Measurements from ENCODE around the gene ZNF526. TPM values are rescaled to one million over a fixed set of nuclear protein-coding genes. Genes with fewer than 3 reads are reported as not detected.
A peak's percentile ranks its signal among the peaks of the same experiment; 100 is the strongest.

ZNF526 gene
- total RNA-seq = 10 to 100 TPM in 4 of 7 donors, 1 to 10 TPM in 3; 6.5 to 15.0 (median 10.2) TPM
- polyA plus RNA-seq = 1 to 10 TPM; 1.9 to 6.1 (median 2.8) TPM
- long read RNA-seq, donor 1, full-length matches to known transcripts = 4 of 4 reads
- long read RNA-seq, donor 1, partial matches to known transcripts = 0 of 4 reads
- long read RNA-seq, donor 1, other reads (novel, unspliced or antisense) = 0 of 4 reads
- long read RNA-seq, donor 2, full-length matches to known transcripts = 4 of 18 reads
- long read RNA-seq, donor 2, partial matches to known transcripts = 5 of 18 reads
- long read RNA-seq, donor 2, other reads (novel, unspliced or antisense) = 9 of 18 reads

- Histone ChIP-seq H3K36me3 (peaks cover 0 to 26% (median 13%) of the 10 kb centered on the region in 6 donors), H3K4me1 (peaks cover 38 to 73% (median 58%) of the 10 kb centered on the region in 6 donors)
- intact Hi-C loops (cut with DNase I; ENCODE audit: low total_unique reads) = no loop called here
Observed at GRCh38 chr19:42219812-42220750, at the start of gene ZNF526. TSS of gene ZNF526 (plus strand) at chr19:42220312. CDS start at chr19:42224404, 4,092 bp downstream.

GRCh38 chr19:42170715-42171114 lies 49.4 kb upstream of the ZNF526 start:
- WGBS, 5 donors = 84 to 92% (median 90%) methylated on average over 13 to 16 of the region's 16 CpGs
- TF ChIP-seq POLR2A (IDR thresholded peaks at IDR 0.05) (no peak), POLR2AphosphoS5 (IDR thresholded peaks at IDR 0.05) (no peak), CTCF (IDR thresholded peaks at IDR 0.05 in 8 of 11, conservative IDR thresholded peaks at IDR 0.05 in 3 of 11) (no peak)
- Histone ChIP-seq H3K27me3 (replicated peaks in 1 of 7) (peaks cover 0 to 33% (median 15%) of the 10 kb centered on the region in 7 donors), H3K4me3 (no peak overlapping the region), H3K36me3 (no peaks in the 10 kb centered on the region), H3K27ac (no peak overlapping the region), H3K4me1 (peaks cover 0 to 6% (median 4%) of the 10 kb centered on the region in 6 donors), H3K9me3 (no peaks in the 10 kb centered on the region)
- no peak for DNase-seq
- intact Hi-C loops (cut with DNase I; ENCODE audit: low total_unique reads) = no loop called here

More at GRCh38 chr19:42219812-42220750, at the start of gene ZNF526:
- WGBS, 5 donors = 0 to 1% (median 1%) methylated on average over 39 to 53 of the region's 53 CpGs
- peak in 4 of 11 experiments; percentile 5 to 31 (median 13) for TF ChIP-seq CTCF (IDR thresholded peaks at IDR 0.05 in 8 of 11, conservative IDR thresholded peaks at IDR 0.05 in 3 of 11)
- peak in 2 of 3 donors; percentile 46 to 49 for TF ChIP-seq POLR2A (IDR thresholded peaks at IDR 0.05)
- TF ChIP-seq POLR2AphosphoS5 (IDR thresholded peaks at IDR 0.05) = peak; percentile 95 to 97 (median 96)
- no peaks in the 10 kb centered on the region for H3K9me3 ChIP-seq
- H3K4me3 ChIP-seq = peak within 1 kb of the TSS; percentile 60 to 94 (median 76)
- H3K27ac ChIP-seq = peak within 1 kb of the TSS; percentile 74 to 97 (median 87)
- H3K27me3 ChIP-seq (replicated peaks in 1 of 7) = no peaks in the 10 kb centered on the region
- peak; percentile 99 for DNase-seq

- Histone ChIP-seq H3K9me3 (no peaks in the 10 kb centered on the region), H3K27me3 (replicated peaks in 1 of 7) (peaks cover 0 to 48% (median 22%) of the 10 kb centered on the region in 7 donors), H3K27ac (no peak overlapping the region), H3K36me3 (no peaks in the 10 kb centered on the region), H3K4me1 (peaks cover 2 to 21% (median 17%) of the 10 kb centered on the region in 6 donors), H3K4me3 (no peak overlapping the region)
- no peak for DNase-seq
- intact Hi-C loops (cut with DNase I; ENCODE audit: low total_unique reads) = no loop called here
- TF ChIP-seq POLR2A (IDR thresholded peaks at IDR 0.05) = no peak
- TF ChIP-seq CTCF (IDR thresholded peaks at IDR 0.05 in 8 of 11, conservative IDR thresholded peaks at IDR 0.05 in 3 of 11) = no peak
- TF ChIP-seq POLR2AphosphoS5 (IDR thresholded peaks at IDR 0.05) = no peak
- 91 to 97% (median 92%) methylated on average over 7 of the region's 7 CpGs for WGBS, 5 donors
Observed at GRCh38 chr19:42172261-42172660, 47.9 kb upstream of the ZNF526 start.
